Right cardiac atrium (tissue), 5 donors: ENCODE data around the gene SEC61A1. TPM values are rescaled to one million over a fixed set of nuclear protein-coding genes. Genes with fewer than 3 reads are reported as not detected.
A peak's percentile ranks its signal among the peaks of the same experiment; 100 is the strongest.

Source experiments
- ATAC-seq, 2 donors: fragments of 200-7000 bp; cut with Tn5 transposase; one replicate each; pipeline versions ENCODE4 v1.8.0 to v1.9.1; 2020; ENCODE audit warnings: moderate library complexity in 2 of 2, mild to moderate bottlenecking in 1 of 2
- DNase-seq, 3 donors: peaks; one replicate each; pipeline ENCODE4 v3.0.0-alpha.2; 2020
- H3K27ac ChIP-seq: one replicate; pipeline ENCODE4 v1.5.1; 2013; ENCODE audit warnings: mild to moderate bottlenecking, low read length, control low read depth, moderate library complexity
- H3K27me3 ChIP-seq: one replicate; pipeline ENCODE4 v1.6.1; 2013; ENCODE audit not compliant: control insufficient read depth, insufficient read depth
- H3K4me1 ChIP-seq: one replicate; pipeline ENCODE4 v1.6.1; 2013; ENCODE audit warnings: low read length; ENCODE audit not compliant: control insufficient read depth, insufficient read depth
- H3K4me3 ChIP-seq: one replicate; pipeline ENCODE4 v1.5.1; 2013; ENCODE audit warnings: low read length, control low read depth
- H3K9me3 ChIP-seq: one replicate; pipeline ENCODE4 v1.6.1; 2013; ENCODE audit warnings: low read length; ENCODE audit not compliant: control insufficient read depth
- WGBS: extraction: QIAGEN DNeasy Blood & Tissue Kit; methylation state at CpG from one replicate; pipeline ENCODE4 v1.1.7; 2013; 5-methylcytosine and 5-hydroxymethylcytosine counted together
- intact Hi-C, 4 donors: fragments of 100-400 bp; cut with DNase I; formaldehyde crosslinking; loops; one replicate each; pipeline versions ENCODE4 v1.11.0 to v1.14.0; 2022 to 2023
- polyA plus RNA-seq: library from polyadenylated mRNA; stranded (reverse); fragments of 200-250 nt; gene quantifications from one replicate; pipeline ENCODE4 v1.2.3, GENCODE V29; 2013
- total RNA-seq, 4 donors: library from RNA; stranded (reverse); fragmentation: NEBNext Ultra II Directional; extraction: Animal tissue kit (Norgen Biotek cat#: 25700); gene quantifications; one replicate each; pipeline ENCODE4 v1.2.1, GENCODE V29; 2021
- donor health status: healthy with polysubstance abuse.
- donor health status: DM: no; HTN: yes; CAD: no.
- donor health status: DM: no; HTN: no; CAD: no.
- donor health status: DM: no; HTN: yes; CAD: no; lungs with severe emphysema.
- donor health status: DM: yes; HTN: yes; CAD: no.

Gene SEC61A1
- total and polyA plus RNA-seq, 5 donors: 52.5 to 129 (median 78.3) TPM

DNA sequence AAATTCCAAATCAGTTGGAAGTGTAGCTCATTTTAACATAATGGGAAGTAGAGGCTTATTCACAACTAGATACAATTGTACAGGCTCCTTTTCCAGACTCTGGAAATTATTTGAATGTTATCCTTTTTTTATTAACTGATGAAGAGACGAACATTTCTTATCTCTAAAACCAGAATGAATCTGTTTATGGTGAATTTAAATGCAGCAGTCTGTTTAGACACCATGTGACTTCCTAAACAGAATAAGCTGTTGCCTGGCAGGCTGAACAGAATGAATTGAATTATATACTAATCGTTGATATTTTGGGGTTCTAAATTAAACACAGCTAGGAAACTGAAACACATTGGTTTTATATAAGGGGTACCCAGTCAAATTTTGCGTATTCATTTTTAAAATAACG, 4.0 kb downstream of the SEC61A1 start:
- DNase-seq: no peak
- no peak overlapping the region for H3K4me3 ChIP-seq
- H3K4me1 ChIP-seq: peaks cover 5% of the 10 kb centered on the region
- intact Hi-C loops: no loop called here
- H3K9me3 ChIP-seq: no peaks in the 10 kb centered on the region
- no peak for ATAC-seq
- 80% methylated on average over 4 of the region's 4 CpGs for WGBS
- no peaks in the 10 kb centered on the region for H3K27me3 ChIP-seq
- no peak overlapping the region for H3K27ac ChIP-seq

GRCh38 chr3:128060473-128061381, 8.5 kb downstream of the SEC61A1 start:
- intact Hi-C loops: no loop called here

GRCh38 chr3:128062033-128062745, 10.0 kb downstream of the SEC61A1 start:
- intact Hi-C loops: no loop called here
- Histone ChIP-seq H3K27me3 (no peaks in the 10 kb centered on the region), H3K4me3 (no peak overlapping the region), H3K9me3 (no peaks in the 10 kb centered on the region), H3K27ac (no peak overlapping the region), H3K4me1 (no peaks in the 10 kb centered on the region)
- WGBS: 67% methylated on average over 8 of the region's 8 CpGs
- no peak for ATAC-seq
- no peak for DNase-seq

More at GRCh38 chr3:128060473-128061381, 8.5 kb downstream of the SEC61A1 start:
- no peak overlapping the region for H3K27ac ChIP-seq
- no peaks in the 10 kb centered on the region for H3K4me1 ChIP-seq
- no peak overlapping the region for H3K4me3 ChIP-seq
- WGBS: 72% methylated on average over 11 of the region's 11 CpGs
- no peaks in the 10 kb centered on the region for H3K27me3 ChIP-seq
- ATAC-seq: no peak
- no peaks in the 10 kb centered on the region for H3K9me3 ChIP-seq
- no peak for DNase-seq

DNA sequence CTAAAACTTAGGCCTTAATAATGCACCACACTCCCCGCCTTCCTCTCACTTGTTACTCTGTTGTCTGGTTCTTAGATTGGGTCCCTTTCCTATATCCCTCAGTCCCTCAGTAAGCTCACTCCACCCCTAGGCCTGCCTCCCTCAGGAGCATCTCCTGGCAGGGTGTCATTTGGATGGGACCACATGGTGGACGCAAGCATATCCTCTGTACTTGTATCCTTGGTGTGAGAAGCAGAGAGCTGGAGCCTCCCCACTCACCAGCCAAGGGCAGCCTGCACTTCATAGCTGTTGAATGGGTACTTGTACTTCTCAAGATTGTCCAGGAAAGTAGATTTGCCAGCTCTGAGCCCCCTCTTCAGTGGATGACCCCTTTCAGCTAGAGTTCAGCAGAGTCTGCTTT, 11.6 kb downstream of the SEC61A1 start:
- Histone ChIP-seq H3K4me3 (no peak overlapping the region), H3K9me3 (no peaks in the 10 kb centered on the region), H3K27me3 (no peaks in the 10 kb centered on the region), H3K27ac (no peak overlapping the region), H3K4me1 (no peaks in the 10 kb centered on the region)
- ATAC-seq: no peak
- no peak for DNase-seq
- intact Hi-C loops: no loop called here
- 85% methylated on average over 2 of the region's 2 CpGs for WGBS

- no peak overlapping the region for H3K27ac ChIP-seq
- no peak for ATAC-seq
- H3K4me3 ChIP-seq: no peak overlapping the region
- H3K4me1 ChIP-seq: no peaks in the 10 kb centered on the region
- H3K27me3 ChIP-seq: no peaks in the 10 kb centered on the region
- WGBS: 90% methylated on average over 6 of the region's 6 CpGs
- no peak for DNase-seq
- H3K9me3 ChIP-seq: no peaks in the 10 kb centered on the region
- intact Hi-C loops: no loop called here
Observed at GRCh38 chr3:128064962-128065361, 12.7 kb downstream of the SEC61A1 start.

DNA sequence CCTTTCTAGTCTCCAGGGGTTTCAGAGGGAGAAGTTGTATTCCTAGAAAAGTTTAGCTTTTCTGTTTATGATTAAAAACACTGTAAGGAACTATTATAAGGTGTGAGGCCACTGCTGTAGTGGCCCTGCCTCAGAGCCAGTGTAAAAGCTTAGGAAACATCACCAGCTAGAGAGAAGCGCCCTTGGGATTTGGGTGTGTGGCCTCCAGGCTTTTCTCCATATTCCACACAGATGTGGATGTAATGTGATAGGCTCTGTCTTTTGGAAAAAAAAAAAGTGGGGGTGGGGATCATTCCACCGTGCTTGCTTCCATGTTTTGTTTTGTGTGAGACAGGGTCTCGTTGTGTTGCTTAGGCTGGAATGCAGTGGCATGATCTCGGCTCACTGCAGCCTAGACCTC, 13.9 kb downstream of the SEC61A1 start:
- intact Hi-C loops: no loop called here
- Histone ChIP-seq H3K4me1 (no peaks in the 10 kb centered on the region), H3K9me3 (no peaks in the 10 kb centered on the region), H3K4me3 (no peak overlapping the region), H3K27ac (no peak overlapping the region), H3K27me3 (no peaks in the 10 kb centered on the region)
- DNase-seq (no peak), ATAC-seq (no peak)
- 88% methylated on average over 4 of the region's 4 CpGs for WGBS

DNA sequence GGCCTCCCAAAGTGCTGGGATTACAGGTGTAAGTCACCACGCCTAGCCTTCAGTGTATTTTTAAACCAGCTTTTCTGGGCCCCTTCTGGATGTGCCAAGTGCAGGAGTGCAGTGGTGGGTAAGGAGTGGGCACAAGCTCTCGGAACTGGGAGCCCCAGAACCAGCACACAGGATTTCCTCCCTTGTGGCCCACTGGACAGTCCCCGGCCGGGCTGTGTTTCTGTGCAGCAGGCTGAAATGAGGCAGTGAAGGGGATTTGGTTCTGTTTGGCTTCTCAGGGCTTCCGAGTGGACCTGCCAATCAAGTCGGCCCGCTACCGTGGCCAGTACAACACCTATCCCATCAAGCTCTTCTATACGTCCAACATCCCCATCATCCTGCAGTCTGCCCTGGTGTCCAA, 14.4 kb downstream of the SEC61A1 start:
- no peaks in the 10 kb centered on the region for H3K4me1 ChIP-seq
- no peak for DNase-seq

GRCh38 chr3:128067489-128067888, 15.3 kb downstream of the SEC61A1 start:
- WGBS: 76% methylated on average over 7 of the region's 7 CpGs
- H3K27ac ChIP-seq: no peak overlapping the region
- no peaks in the 10 kb centered on the region for H3K4me1 ChIP-seq
- DNase-seq: no peak
- H3K27me3 ChIP-seq: no peaks in the 10 kb centered on the region
- intact Hi-C loops: no loop called here
- H3K9me3 ChIP-seq: no peaks in the 10 kb centered on the region
- H3K4me3 ChIP-seq: no peak overlapping the region
- ATAC-seq: no peak

More for the DNA sequence above, 14.4 kb downstream of the SEC61A1 start:
- intact Hi-C loops: no loop called here
- Histone ChIP-seq H3K4me3 (no peak overlapping the region), H3K27me3 (no peaks in the 10 kb centered on the region), H3K9me3 (no peaks in the 10 kb centered on the region), H3K27ac (no peak overlapping the region)
- WGBS: 93% methylated on average over 9 of the region's 9 CpGs
- no peak for ATAC-seq

DNA sequence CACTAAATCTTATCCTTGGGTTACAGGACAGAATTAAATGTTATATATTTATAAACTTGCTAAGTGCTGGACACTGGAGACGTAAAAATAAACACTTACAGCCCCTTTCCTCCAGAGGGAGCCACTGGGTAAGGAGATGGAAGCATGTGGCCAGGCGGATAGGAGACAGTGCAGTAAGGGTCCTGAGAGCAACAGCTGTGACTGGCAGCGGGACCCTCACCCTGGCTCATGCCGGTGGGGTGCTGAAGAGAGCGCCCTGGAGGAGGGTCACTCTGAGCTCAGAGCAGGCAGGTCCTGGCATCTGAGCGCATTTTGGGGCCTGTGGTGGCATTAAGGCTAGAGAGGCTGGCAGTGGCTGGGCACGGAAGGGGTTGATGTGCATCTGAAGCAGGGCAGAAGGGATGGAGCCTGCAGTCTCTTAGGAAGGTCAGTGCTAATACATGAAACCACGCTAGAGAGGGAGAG, 16.0 kb downstream of the SEC61A1 start:
- peak in 1 of 3 donors; percentile 37 for DNase-seq
- intact Hi-C loops: no loop called here
- WGBS: 77% methylated on average over 8 of the region's 8 CpGs
- peak in 1 of 2 donors; percentile 7 for ATAC-seq
- H3K4me1 ChIP-seq: no peaks in the 10 kb centered on the region
- H3K9me3 ChIP-seq: no peaks in the 10 kb centered on the region
- no peak overlapping the region for H3K27ac ChIP-seq
- no peaks in the 10 kb centered on the region for H3K27me3 ChIP-seq
- H3K4me3 ChIP-seq: no peak overlapping the region

DNA sequence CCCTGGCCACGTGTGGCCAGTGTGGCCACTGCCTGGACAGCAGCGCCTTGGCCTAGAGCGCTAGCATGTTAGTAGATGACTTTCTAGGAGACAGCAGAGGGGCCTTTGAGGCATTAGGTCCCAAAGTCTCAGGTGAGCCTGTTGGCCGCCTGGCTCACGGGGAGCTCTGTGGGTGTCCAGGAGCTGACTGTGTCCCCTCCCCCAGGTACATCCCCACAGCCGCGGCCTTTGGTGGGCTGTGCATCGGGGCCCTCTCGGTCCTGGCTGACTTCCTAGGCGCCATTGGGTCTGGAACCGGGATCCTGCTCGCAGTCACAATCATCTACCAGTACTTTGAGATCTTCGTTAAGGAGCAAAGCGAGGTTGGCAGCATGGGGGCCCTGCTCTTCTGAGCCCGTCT, 17.0 kb downstream of the SEC61A1 start:
- Histone ChIP-seq H3K27me3 (no peaks in the 10 kb centered on the region), H3K27ac (no peak overlapping the region), H3K9me3 (no peaks in the 10 kb centered on the region), H3K4me3 (no peak overlapping the region), H3K4me1 (no peaks in the 10 kb centered on the region)
- DNase-seq (no peak), ATAC-seq (no peak)
- 90% methylated on average over 15 of the region's 15 CpGs for WGBS
- intact Hi-C loops: no loop called here

DNA sequence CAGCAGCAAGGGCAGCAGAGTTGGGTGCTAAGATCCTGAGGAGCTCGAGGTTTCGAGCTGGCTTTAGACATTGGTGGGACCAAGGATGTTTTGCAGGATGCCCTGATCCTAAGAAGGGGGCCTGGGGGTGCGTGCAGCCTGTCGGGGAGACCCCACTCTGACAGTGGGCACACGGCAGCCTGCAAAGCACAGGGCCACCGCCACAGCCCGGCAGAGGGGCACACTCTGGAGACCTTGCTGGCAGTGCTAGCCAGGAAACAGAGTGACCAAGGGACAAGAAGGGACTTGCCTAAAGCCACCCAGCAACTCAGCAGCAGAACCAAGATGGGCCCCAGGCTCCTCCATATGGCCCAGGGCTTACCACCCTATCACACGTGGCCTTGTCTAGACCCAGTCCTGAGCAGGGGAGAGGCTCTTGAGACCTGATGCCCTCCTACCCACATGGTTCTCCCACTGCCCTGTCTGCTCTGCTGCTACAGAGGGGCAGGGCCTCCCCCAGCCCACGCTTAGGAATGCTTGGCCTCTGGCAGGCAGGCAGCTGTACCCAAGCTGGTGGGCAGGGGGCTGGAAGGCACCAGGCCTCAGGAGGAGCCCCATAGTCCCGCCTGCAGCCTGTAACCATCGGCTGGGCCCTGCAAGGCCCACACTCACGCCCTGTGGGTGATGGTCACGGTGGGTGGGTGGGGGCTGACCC, 18.8 kb downstream of the SEC61A1 start:
- Histone ChIP-seq H3K4me1 (no peaks in the 10 kb centered on the region), H3K27me3 (no peaks in the 10 kb centered on the region), H3K27ac (no peak overlapping the region), H3K9me3 (no peaks in the 10 kb centered on the region), H3K4me3 (no peak overlapping the region)
- 85% methylated on average over 13 of the region's 13 CpGs for WGBS
- DNase-seq (no peak), ATAC-seq (no peak)
- intact Hi-C loops: loop anchor here in 1 of 4 donors (10.0 kb wide), 2 partner anchors 64 to 424 kb away; partner anchors contain the start of gene GATA2
